Activated naive CD4-positive, alpha-beta T cell treated with anti-CD3 and anti-CD28 coated beads, Interleukin-2, amount 10 ng/mL, durations not matched to agents 7 days and 5 days (primary cell): Measurements from ENCODE around the gene SMPD4.
A peak's percentile ranks its signal among the peaks of the same experiment; 100 is the strongest.
"Not testable (repeated sequence)": the region's sequence is repeated elsewhere in the genome, so short reads cannot be mapped to it uniquely, and the experiment has no call there.

ENCODE experiments used
- CTCF ChIA-PET: fragments of 350-600 bp; sonication (Branson Sonifier 250); formaldehyde crosslinking; loops from one replicate; lab custom pipeline; 2021; ENCODE audit warnings: antibody characterized with exemption; lab: Charles Lee
- DNase-seq: peaks from one replicate; pipeline ENCODE4 v3.0.0-alpha.2; 2020
- H3K27ac Mint-ChIP-seq: one replicate; pipeline ENCODE4 v1.8.0; 2021; ENCODE audit warnings: mild to moderate bottlenecking, moderate library complexity, mixed read lengths
- H3K27me3 Mint-ChIP-seq: one replicate; pipeline ENCODE4 v1.8.0; 2021; ENCODE audit warnings: mild to moderate bottlenecking, mixed read lengths
- H3K36me3 Mint-ChIP-seq: one replicate; pipeline ENCODE4 v1.8.0; 2021; ENCODE audit warnings: mixed read lengths
- H3K4me1 Mint-ChIP-seq: one replicate; pipeline ENCODE4 v1.8.0; 2021; ENCODE audit warnings: mixed read lengths
- H3K4me3 Mint-ChIP-seq: one replicate; pipeline ENCODE4 v1.8.0; 2021; ENCODE audit warnings: mild to moderate bottlenecking, moderate library complexity, mixed read lengths
- H3K9me3 Mint-ChIP-seq: one replicate; pipeline ENCODE4 v1.8.0; 2021; ENCODE audit warnings: mixed read lengths

Gene SMPD4

DNA sequence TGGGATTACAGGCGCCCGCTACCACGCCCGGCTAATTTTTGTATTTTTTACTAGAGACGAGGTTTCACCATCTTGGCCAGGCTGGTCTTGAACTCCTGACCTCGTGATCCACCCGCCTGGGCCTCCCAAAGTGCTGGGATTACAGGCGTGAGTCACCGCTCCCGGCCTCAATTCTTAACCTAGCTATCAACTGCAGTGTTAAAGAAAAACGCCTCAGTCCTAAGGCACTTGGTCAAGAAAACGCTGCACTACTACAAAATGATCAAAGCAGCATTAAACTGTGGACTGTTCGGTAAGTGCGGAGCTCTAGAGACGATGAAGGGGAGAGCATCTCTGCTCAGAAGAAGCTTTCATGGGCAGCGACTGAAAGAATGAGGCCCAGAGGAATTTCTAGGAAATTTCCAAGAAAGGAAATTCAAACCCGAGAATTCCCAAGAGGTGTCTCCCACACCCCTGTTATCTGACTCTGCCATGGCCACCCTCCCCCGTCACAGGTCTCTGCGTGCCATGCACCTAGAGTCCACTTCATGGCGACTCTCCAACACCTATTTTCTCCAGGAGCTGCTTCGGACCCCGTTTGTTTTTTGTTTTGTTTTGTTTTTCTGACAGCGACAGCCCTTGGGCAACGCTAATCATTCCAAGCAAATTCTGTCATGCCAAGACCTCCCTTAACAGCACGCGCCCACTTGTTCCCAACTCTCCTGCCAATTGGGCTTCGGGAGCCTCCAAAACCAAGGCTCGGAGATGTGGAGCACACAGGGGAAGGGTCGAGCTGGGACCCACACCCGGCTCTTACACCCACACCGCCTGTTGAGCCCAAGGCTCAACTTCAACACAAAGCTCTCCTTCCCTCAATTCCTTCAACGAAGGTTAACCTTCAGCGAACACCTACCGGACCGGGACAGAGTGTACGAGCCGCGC lies 738 bp downstream of the SMPD4 start:
- H3K27me3 Mint-ChIP-seq, H3K9me3 Mint-ChIP-seq, DNase-seq: not testable (repeated sequence)
- Mint-ChIP-seq H3K4me1 (peaks cover 42% of the 10 kb centered on the region), H3K4me3 (peak overlapping the region; percentile 92), H3K27ac (peak overlapping the region; percentile 97), H3K36me3 (peaks cover 17% of the 10 kb centered on the region)
- CTCF ChIA-PET: interaction anchor here (1.2 to 1.6 kb wide), 2 partner anchors 11 to 162 kb away, joined by 4 to 6 read pairs; partner anchors contain the start of gene IMP4

DNA sequence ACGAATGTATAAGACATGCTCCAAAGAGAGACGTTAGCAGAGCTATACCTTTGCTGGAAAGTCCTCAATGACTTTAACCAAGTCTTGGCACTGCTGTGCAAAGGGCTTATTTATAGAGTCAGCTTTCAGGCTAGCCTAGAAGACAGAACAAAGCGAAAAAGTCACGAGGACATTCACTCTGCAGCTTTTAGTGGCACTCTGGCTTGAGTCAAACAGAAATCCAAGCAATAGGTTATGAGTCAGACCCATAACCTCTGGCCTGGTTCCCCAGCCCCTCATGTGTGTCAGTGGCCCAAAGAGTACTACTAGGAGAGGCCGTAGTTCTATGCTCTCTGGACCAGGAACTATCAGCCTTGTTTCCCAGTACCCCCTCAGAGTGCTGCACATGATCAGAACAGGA lies 6.5 kb downstream of the SMPD4 start:
- CTCF ChIA-PET, H3K9me3 Mint-ChIP-seq, H3K27ac Mint-ChIP-seq, H3K4me3 Mint-ChIP-seq, H3K27me3 Mint-ChIP-seq, DNase-seq: not testable (repeated sequence)
- Mint-ChIP-seq H3K4me1 (peaks cover 20% of the 10 kb centered on the region), H3K36me3 (peaks cover 21% of the 10 kb centered on the region)

DNA sequence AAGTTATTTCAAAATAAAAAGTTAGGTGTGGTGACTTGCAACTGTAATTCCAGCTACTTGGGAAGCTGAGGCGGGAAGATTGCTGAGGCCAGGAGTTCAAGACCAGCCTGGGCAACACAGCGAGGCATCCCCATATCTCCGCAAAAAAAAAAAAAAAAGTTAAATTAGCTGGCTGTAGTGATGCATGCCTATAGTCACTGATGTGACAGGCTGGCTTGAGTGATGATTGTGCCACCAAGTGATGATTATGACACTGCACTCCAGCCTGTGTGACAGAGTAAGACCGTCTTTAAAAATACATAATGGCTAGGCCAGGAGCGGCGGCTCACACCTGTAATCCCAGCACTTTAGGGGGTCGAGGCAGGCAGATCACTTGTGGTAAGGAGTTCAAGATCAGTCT lies 11.5 kb downstream of the SMPD4 start:
- H3K36me3 Mint-ChIP-seq: peaks cover 27% of the 10 kb centered on the region
- H3K27me3 Mint-ChIP-seq: no peaks in the 10 kb centered on the region
- H3K9me3 Mint-ChIP-seq: no peaks in the 10 kb centered on the region
- H3K4me1 Mint-ChIP-seq: peaks cover 18% of the 10 kb centered on the region
- CTCF ChIA-PET: interaction anchor here (1.0 to 1.7 kb wide), 2 partner anchors 12 to 162 kb away, joined by 3 to 4 read pairs; partner anchors contain the start of genes MZT2B and SMPD4
- DNase-seq: no peak
- H3K27ac Mint-ChIP-seq: peak overlapping the region; percentile 64
- no peak overlapping the region for H3K4me3 Mint-ChIP-seq

DNA sequence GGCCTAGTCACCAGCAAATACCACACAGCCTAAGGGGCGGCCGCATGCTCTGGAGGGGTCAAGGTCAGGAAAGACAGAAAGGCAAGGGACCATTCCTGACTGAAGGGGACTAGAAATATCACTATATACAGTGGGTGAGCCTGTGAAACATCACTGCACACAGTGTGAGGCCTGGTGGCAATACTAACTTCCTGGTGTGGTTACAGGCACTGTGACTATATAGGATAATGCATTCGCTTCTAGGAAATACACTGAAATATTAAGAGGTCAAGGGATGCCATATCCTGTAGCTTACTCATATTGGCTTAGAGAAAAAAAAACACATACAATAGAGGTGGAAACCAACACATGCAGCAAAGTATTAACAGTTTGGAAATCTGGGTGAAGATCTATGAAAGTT lies 12.2 kb downstream of the SMPD4 start:
- H3K4me1 Mint-ChIP-seq: peaks cover 18% of the 10 kb centered on the region
- peak overlapping the region; percentile 66 for H3K27ac Mint-ChIP-seq
- DNase-seq, H3K27me3 Mint-ChIP-seq, H3K4me3 Mint-ChIP-seq, H3K9me3 Mint-ChIP-seq: not testable (repeated sequence)
- peaks cover 27% of the 10 kb centered on the region for H3K36me3 Mint-ChIP-seq
- CTCF ChIA-PET: interaction anchor here (0.7 to 1.7 kb wide), 3 partner anchors 12 to 166 kb away, joined by 3 to 4 read pairs (median 4); partner anchors contain the start of genes MZT2B and SMPD4

GRCh38 chr2:130166611-130167010 lies 14.8 kb downstream of the SMPD4 start:
- peaks cover 23% of the 10 kb centered on the region for H3K36me3 Mint-ChIP-seq
- H3K4me3 Mint-ChIP-seq, H3K27me3 Mint-ChIP-seq, H3K9me3 Mint-ChIP-seq, DNase-seq, CTCF ChIA-PET, H3K27ac Mint-ChIP-seq: not testable (repeated sequence)
- peaks cover 18% of the 10 kb centered on the region for H3K4me1 Mint-ChIP-seq

- Mint-ChIP-seq H3K27ac (peak overlapping the region; percentile 33), H3K4me3 (no peak overlapping the region), H3K27me3 (no peaks in the 10 kb centered on the region), H3K4me1 (peaks cover 18% of the 10 kb centered on the region), H3K36me3 (peaks cover 21% of the 10 kb centered on the region), H3K9me3 (no peaks in the 10 kb centered on the region)
- DNase-seq: no peak
- CTCF ChIA-PET: no interaction called here
Measured at GRCh38 chr2:130165293-130166016, 15.9 kb downstream of the SMPD4 start.

DNA sequence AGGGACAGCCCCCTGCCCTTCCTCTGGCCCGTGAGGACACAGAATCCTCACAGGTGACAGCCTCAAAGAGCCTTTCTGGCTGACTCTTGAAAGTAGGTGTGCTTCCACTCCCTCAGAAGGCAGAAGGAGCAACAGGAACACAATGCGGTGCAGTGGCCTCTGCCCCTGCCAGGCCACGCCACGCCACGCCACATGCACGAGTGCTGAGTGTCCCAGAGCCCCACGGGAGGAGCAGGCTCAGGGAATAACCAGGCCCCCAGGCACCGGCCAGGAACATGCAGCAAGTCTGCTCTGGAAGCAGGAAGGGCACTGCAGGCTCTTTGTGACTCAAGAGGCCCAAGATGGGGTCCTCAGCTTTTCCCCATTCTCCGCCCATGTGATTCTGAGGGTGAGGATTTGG lies 18.4 kb downstream of the SMPD4 start:
- peaks cover 25% of the 10 kb centered on the region for H3K36me3 Mint-ChIP-seq
- no peak overlapping the region for H3K27ac Mint-ChIP-seq
- no peaks in the 10 kb centered on the region for H3K27me3 Mint-ChIP-seq
- DNase-seq: no peak
- H3K4me3 Mint-ChIP-seq: no peak overlapping the region
- peaks cover 2% of the 10 kb centered on the region for H3K4me1 Mint-ChIP-seq
- CTCF ChIA-PET: no interaction called here
- no peaks in the 10 kb centered on the region for H3K9me3 Mint-ChIP-seq

GRCh38 chr2:130162486-130162885 lies 18.9 kb downstream of the SMPD4 start:
- H3K36me3 Mint-ChIP-seq: peaks cover 20% of the 10 kb centered on the region
- H3K27me3 Mint-ChIP-seq, CTCF ChIA-PET, H3K27ac Mint-ChIP-seq, H3K9me3 Mint-ChIP-seq, H3K4me1 Mint-ChIP-seq, H3K4me3 Mint-ChIP-seq, DNase-seq: not testable (repeated sequence)

DNA sequence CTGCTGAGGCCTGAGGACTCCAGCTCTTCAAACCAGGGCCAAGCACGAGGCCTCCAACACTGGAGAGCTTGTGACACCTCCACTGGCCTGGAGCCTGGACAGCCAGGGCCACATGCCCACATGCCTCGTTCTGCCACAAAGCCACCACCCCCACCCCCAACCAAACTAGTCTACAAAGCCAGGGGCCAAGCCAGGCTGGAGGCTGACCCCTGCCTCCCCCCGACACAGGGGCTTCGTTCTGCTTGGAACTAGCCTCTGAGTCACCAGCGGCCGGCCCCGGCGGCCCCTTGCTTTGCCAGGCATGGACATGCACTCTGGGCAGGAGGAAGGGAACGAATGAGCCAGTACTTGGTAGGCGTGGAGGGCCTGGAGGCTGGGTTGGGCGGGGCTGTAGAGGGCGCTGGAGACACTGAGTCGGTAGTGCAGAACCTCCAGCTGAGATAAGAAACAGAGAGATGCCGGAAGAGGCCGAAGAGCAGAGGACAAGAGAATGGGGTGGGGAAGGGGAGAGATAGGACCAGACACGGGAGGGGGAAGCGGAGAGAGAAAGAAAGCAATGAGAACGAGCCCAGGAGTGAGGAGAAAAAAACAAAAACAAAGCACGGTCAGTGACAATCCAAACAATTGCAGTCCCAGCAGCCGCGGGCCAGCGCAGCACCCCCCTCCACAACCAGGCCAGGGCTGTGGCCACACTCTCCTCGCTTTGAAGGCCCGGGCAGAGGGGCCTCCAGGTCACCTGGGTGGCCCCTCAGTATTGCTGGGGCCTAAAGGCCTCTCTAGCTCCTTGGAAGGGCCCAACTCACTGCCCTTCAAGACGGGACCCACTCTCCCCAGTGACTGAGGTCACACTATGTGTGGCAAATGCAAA lies 20.3 kb downstream of the SMPD4 start:
- H3K27ac Mint-ChIP-seq: peak overlapping the region; percentile 19
- H3K27me3 Mint-ChIP-seq, H3K9me3 Mint-ChIP-seq, H3K4me1 Mint-ChIP-seq, H3K4me3 Mint-ChIP-seq, DNase-seq, CTCF ChIA-PET: not testable (repeated sequence)
- peaks cover 18% of the 10 kb centered on the region for H3K36me3 Mint-ChIP-seq

GRCh38 chr2:130160131-130160530 lies 21.3 kb downstream of the SMPD4 start:
- no peaks in the 10 kb centered on the region for H3K27me3 Mint-ChIP-seq

GRCh38 chr2:130159376-130159775 lies 22.0 kb downstream of the SMPD4 start:
- H3K27me3 Mint-ChIP-seq, H3K9me3 Mint-ChIP-seq, DNase-seq, H3K27ac Mint-ChIP-seq, H3K4me3 Mint-ChIP-seq, H3K4me1 Mint-ChIP-seq, CTCF ChIA-PET: not testable (repeated sequence)
- peaks cover 17% of the 10 kb centered on the region for H3K36me3 Mint-ChIP-seq

More at GRCh38 chr2:130160131-130160530, 21.3 kb downstream of the SMPD4 start:
- Mint-ChIP-seq H3K9me3 (no peaks in the 10 kb centered on the region), H3K27ac (no peak overlapping the region), H3K36me3 (peaks cover 15% of the 10 kb centered on the region), H3K4me1 (no peaks in the 10 kb centered on the region), H3K4me3 (no peak overlapping the region)
- CTCF ChIA-PET: no interaction called here
- no peak for DNase-seq

- Mint-ChIP-seq H3K27me3 (no peaks in the 10 kb centered on the region), H3K36me3 (peaks cover 15% of the 10 kb centered on the region), H3K4me1 (no peaks in the 10 kb centered on the region), H3K4me3 (no peak overlapping the region), H3K9me3 (no peaks in the 10 kb centered on the region), H3K27ac (no peak overlapping the region)
- DNase-seq: no peak
- CTCF ChIA-PET: no interaction called here
Measured at GRCh38 chr2:130158631-130159030, 22.8 kb downstream of the SMPD4 start.

- H3K4me1 Mint-ChIP-seq, H3K27me3 Mint-ChIP-seq, CTCF ChIA-PET, H3K9me3 Mint-ChIP-seq, DNase-seq, H3K4me3 Mint-ChIP-seq: not testable (repeated sequence)
- Mint-ChIP-seq H3K27ac (peak overlapping the region; percentile 37), H3K36me3 (peaks cover 18% of the 10 kb centered on the region)
Measured at GRCh38 chr2:130157825-130158514, 23.4 kb downstream of the SMPD4 start.
